HepG2 (cell line): ENCODE measurements around the gene PSD4. TPM values are rescaled to one million over a fixed set of nuclear protein-coding genes. Genes with fewer than 3 reads are reported as not detected.

ENCODE experiments used
- ARID2 ChIP-seq: sonication (generic); formaldehyde crosslinking; IDR thresholded peaks from 2 replicates; pipeline ENCODE4 v1.8.1; 2022; ENCODE audit warnings: mild to moderate bottlenecking, missing genetic modification reagents, borderline replicate concordance
- ARID4A ChIP-seq: sonication (generic); formaldehyde crosslinking; IDR thresholded peaks from 2 replicates; pipeline ENCODE4 v1.5.0; 2020; ENCODE audit warnings: mild to moderate bottlenecking, missing genetic modification reagents, borderline replicate concordance
- BRF2 ChIP-seq: sonication (generic); formaldehyde crosslinking; IDR thresholded peaks from 2 replicates; pipeline ENCODE4 v1.8.1; 2022; ENCODE audit warnings: mild to moderate bottlenecking, missing genetic modification reagents
- CEBPB ChIP-seq: IDR thresholded peaks from 2 replicates; pipeline ENCODE4 v1.6.1; 2011; ENCODE audit warnings: low read depth, low read length, improper control_type of control experiment, borderline replicate concordance
- ETV5 ChIP-seq: IDR thresholded peaks from 2 replicates; pipeline ENCODE4 v1.6.1; 2018; ENCODE audit warnings: missing biosample characterization, missing genetic modification reagents, inconsistent platforms, borderline replicate concordance
- GATAD1 ChIP-seq: IDR thresholded peaks from 2 replicates; pipeline ENCODE4 v1.6.1; 2016; ENCODE audit warnings: missing genetic modification reagents, missing compliant biosample characterization
- KLF9 ChIP-seq: IDR thresholded peaks from 2 replicates; pipeline ENCODE4 v1.6.1; 2016; ENCODE audit warnings: low read depth
- MZF1 ChIP-seq: sonication (generic); formaldehyde crosslinking; IDR thresholded peaks from 2 replicates; pipeline ENCODE4 v1.8.1; 2023; ENCODE audit warnings: mild to moderate bottlenecking, missing genetic modification reagents, borderline replicate concordance
- NCOA2 ChIP-seq: sonication (generic); formaldehyde crosslinking; IDR thresholded peaks from 2 replicates; pipeline ENCODE4 v1.8.0; 2022; ENCODE audit warnings: inconsistent platforms
- POLR2AphosphoS2 ChIP-seq: IDR thresholded peaks from 2 replicates; pipeline ENCODE4 v1.6.1; 2011; ENCODE audit warnings: low read depth, low read length, improper control_type of control experiment
- SMARCE1 ChIP-seq: fragments of 450-650 bp; IDR thresholded peaks from 2 replicates; pipeline ENCODE4 v1.6.1; 2017; ENCODE audit warnings: borderline replicate concordance
- THRA ChIP-seq: sonication (generic); formaldehyde crosslinking; IDR thresholded peaks from 2 replicates; pipeline ENCODE4 v1.4.0; 2020; ENCODE audit warnings: missing genetic modification reagents, borderline replicate concordance
- TRAFD1 ChIP-seq: sonication (generic); formaldehyde crosslinking; IDR thresholded peaks from 2 replicates; pipeline ENCODE4 v1.5.1; 2020; ENCODE audit warnings: missing genetic modification reagents, mild to moderate bottlenecking, borderline replicate concordance
- ZIK1 ChIP-seq: sonication (generic); formaldehyde crosslinking; IDR thresholded peaks from 2 replicates; pipeline ENCODE4 v1.5.0; 2020; ENCODE audit warnings: mild to moderate bottlenecking, low read depth, missing genetic modification reagents, borderline replicate concordance
- ZNF253 ChIP-seq: sonication (generic); formaldehyde crosslinking; IDR thresholded peaks from 2 replicates; pipeline ENCODE4 v1.8.0; 2022; ENCODE audit warnings: mild to moderate bottlenecking, missing genetic modification reagents, borderline replicate concordance
- ZNF281 ChIP-seq: sonication (generic); formaldehyde crosslinking; IDR thresholded peaks from 2 replicates; pipeline ENCODE4 v1.4.0; 2020; ENCODE audit warnings: missing genetic modification reagents, borderline replicate concordance
- ZNF883 ChIP-seq: sonication (generic); formaldehyde crosslinking; IDR thresholded peaks from 2 replicates; pipeline ENCODE4 v1.5.1; 2020; ENCODE audit warnings: mild to moderate bottlenecking, missing genetic modification reagents; ENCODE audit errors: not compliant biosample characterization
- polyA plus RNA-seq, 8 experiments: library from polyadenylated mRNA; depleted of rRNA in 3 of 8; stranded (reverse) in 7 of 8; unstranded in 1 of 8; fragments of >200 nt; fragmentation: Illumina TruSeq in 4 of 8; extraction: Trizol in 4 of 8; gene quantifications; 2 replicates each; pipeline versions ENCODE4 v1.2.1 to v1.2.3, GENCODE V29; 2011 to 2016; ENCODE audit warnings: low read depth in 4 of 8, missing spikeins in 1 of 8, mixed read lengths in 1 of 8; ENCODE audit not compliant: insufficient read depth in 1 of 8
- total RNA-seq, 5 experiments: library from RNA; depleted of rRNA; stranded (reverse); fragments of >200 nt; fragmentation: Illumina TruSeq; extraction: Trizol; gene quantifications; 2 replicates each; pipeline ENCODE4 v1.2.3, GENCODE V29; 2016; ENCODE audit warnings: low read depth in 1 of 5

PSD4 gene
- total and polyA plus RNA-seq, 2 of the 13 experiments (the other 11 are each of a cell fraction or from before 2014, with no cell fraction given) = 5.8 to 9.4 TPM

GRCh38 chr2:113173542-113174375 is at the start of gene PSD4 (continued):
- TF ChIP-seq ARID4A (peak; percentile 21; the same call in 1 of the 2 replicates), KLF9 (CRISPR knock-in tag) (no peak), ZIK1 (CRISPR knock-in tag) (no peak), MZF1 (CRISPR knock-in tag) (0 out of 2 replicates have a peak, but pooled peaks have one; percentile 28), ARID2 (CRISPR knock-in tag) (no peak), SMARCE1 (no peak), THRA (CRISPR knock-in tag) (no peak), TRAFD1 (CRISPR knock-in tag) (no peak), GATAD1 (CRISPR knock-in tag) (no peak), ETV5 (CRISPR knock-in tag) (peak; percentile 65; the same call in 1 of the 2 replicates), CEBPB (no peak), ZNF281 (CRISPR knock-in tag) (no peak), NCOA2 (CRISPR knock-in tag) (no peak), ZNF253 (CRISPR knock-in tag) (no peak), ZNF883 (no peak), POLR2AphosphoS2 (no peak), BRF2 (CRISPR knock-in tag) (no peak)
